Kidney (tissue), 2 donors: ENCODE data around the gene P2RY11. TPM values are rescaled to one million over a fixed set of nuclear protein-coding genes. Genes with fewer than 3 reads are reported as not detected.

ENCODE experiments used
- polyA plus RNA-seq: library from polyadenylated mRNA; stranded (reverse); fragments of 350-450 nt; fragmentation: Illumina TruSeq; extraction: RNeasy Lipid Tissue Mini Kit (QIAGEN cat#74804); gene quantifications from one replicate; pipeline ENCODE4 v1.2.3, GENCODE V29; 2014; ENCODE audit warnings: low read depth, low replicate concordance; ENCODE audit not compliant: insufficient read depth
- total RNA-seq: library from RNA; stranded (reverse); fragmentation: NEBNext Ultra II Directional; extraction: Animal tissue kit (Norgen Biotek cat#: 25700); gene quantifications from one replicate; pipeline ENCODE4 v1.2.1, GENCODE V29; 2021
- donor health status: DM: yes; HTN: yes; CAD: no.

P2RY11 gene
- total and polyA plus RNA-seq, 2 donors from 2014 or later, result 3.7 to 17.3 TPM

Other genes with a start within 250 kb of the P2RY11 start
- gene OLFM2, start 175.2 kb upstream of the P2RY11 start, total RNA-seq, result 2.1 TPM
- 5.4 TPM for gene OLFM2, start 175.2 kb upstream of the P2RY11 start, polyA plus RNA-seq
- gene COL5A3, start 101.2 kb upstream of the P2RY11 start, total RNA-seq, result 5.1 TPM
- 0.97 TPM for gene COL5A3, start 101.2 kb upstream of the P2RY11 start, polyA plus RNA-seq
- gene RDH8, start 98.2 kb upstream of the P2RY11 start, total RNA-seq, result not detected
- not detected for gene RDH8, start 98.2 kb upstream of the P2RY11 start, polyA plus RNA-seq
- 42.5 TPM for gene SHFL, start 25.4 kb upstream of the P2RY11 start, total RNA-seq
- 36.4 TPM for gene SHFL, start 25.4 kb upstream of the P2RY11 start, polyA plus RNA-seq
- gene ANGPTL6, start 9.0 kb upstream of the P2RY11 start, total RNA-seq, result 0.35 TPM
- 0.37 TPM for gene ANGPTL6, start 9.0 kb upstream of the P2RY11 start, polyA plus RNA-seq
- gene PPAN, start 5.3 kb upstream of the P2RY11 start, total RNA-seq, result 43.2 TPM
- 25.2 TPM for gene PPAN, start 5.3 kb upstream of the P2RY11 start, polyA plus RNA-seq
- gene EIF3G, start 8.2 kb downstream of the P2RY11 start, total RNA-seq, result 172 TPM
- gene EIF3G, start 8.2 kb downstream of the P2RY11 start, polyA plus RNA-seq, result 212 TPM
- 64.6 TPM for gene DNMT1, start 83.3 kb downstream of the P2RY11 start, total RNA-seq
- 15.3 TPM for gene DNMT1, start 83.3 kb downstream of the P2RY11 start, polyA plus RNA-seq
- gene S1PR2, start 119.6 kb downstream of the P2RY11 start, total RNA-seq, result 6.3 TPM
- 1.5 TPM for gene S1PR2, start 119.6 kb downstream of the P2RY11 start, polyA plus RNA-seq
- gene MRPL4, start 140.5 kb downstream of the P2RY11 start, total RNA-seq, result 44.8 TPM
- 102 TPM for gene MRPL4, start 140.5 kb downstream of the P2RY11 start, polyA plus RNA-seq
- gene ICAM1, start 159.4 kb downstream of the P2RY11 start, total RNA-seq, result 50.3 TPM
- 16.3 TPM for gene ICAM1, start 159.4 kb downstream of the P2RY11 start, polyA plus RNA-seq
- gene ICAM4, start 175.3 kb downstream of the P2RY11 start, total RNA-seq, result 0.85 TPM
- 1.1 TPM for gene ICAM4, start 175.3 kb downstream of the P2RY11 start, polyA plus RNA-seq
- 2.9 TPM for gene ICAM5, start 178.3 kb downstream of the P2RY11 start, total RNA-seq
- 0.34 TPM for gene ICAM5, start 178.3 kb downstream of the P2RY11 start, polyA plus RNA-seq
- 4.6 TPM for gene ZGLP1, start 198.1 kb downstream of the P2RY11 start, total RNA-seq
- 5.5 TPM for gene ZGLP1, start 198.1 kb downstream of the P2RY11 start, polyA plus RNA-seq
- 20.1 TPM for gene FDX2, start 204.3 kb downstream of the P2RY11 start, total RNA-seq
- gene FDX2, start 204.3 kb downstream of the P2RY11 start, polyA plus RNA-seq, result 88.4 TPM
- 38.4 TPM for gene RAVER1, start 221.8 kb downstream of the P2RY11 start, total RNA-seq
- 9.1 TPM for gene RAVER1, start 221.8 kb downstream of the P2RY11 start, polyA plus RNA-seq
- gene ICAM3, start 227.9 kb downstream of the P2RY11 start, total RNA-seq, result 17.4 TPM
- gene ICAM3, start 227.9 kb downstream of the P2RY11 start, polyA plus RNA-seq, result 21.8 TPM